ENCODE results near the gene DCST2.

The DCST2 gene

GRCh38 chr1:155069551-155070157 lies 36.1 kb upstream of the DCST2 start:
- DNase-seq: peak; percentile 77

DNA sequence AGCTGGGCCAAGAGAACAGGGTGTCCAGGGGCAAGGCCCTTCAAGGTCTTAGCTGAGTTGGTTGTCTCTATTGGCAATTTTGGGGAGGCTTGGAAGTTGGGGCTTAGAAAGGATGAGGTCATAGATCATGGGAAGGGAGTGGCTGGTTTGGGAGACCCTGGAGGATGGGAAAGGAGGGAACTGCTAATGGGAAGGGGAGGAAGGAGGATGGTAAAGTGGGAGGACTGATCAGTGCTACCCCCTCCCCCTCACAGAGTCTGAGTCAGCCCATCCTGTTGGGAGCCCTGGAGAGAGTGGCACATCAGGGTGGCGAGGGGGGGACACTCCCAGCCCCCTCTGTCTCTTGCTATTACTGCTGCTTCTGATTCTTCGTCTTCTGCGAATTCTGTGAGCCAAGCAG lies 35.0 kb upstream of the DCST2 start:
- no peak for DNase-seq

- DNase-seq: no peak
Observed at GRCh38 chr1:155066777-155067176, 33.2 kb upstream of the DCST2 start.

- no peak for DNase-seq
Observed at GRCh38 chr1:155064832-155065429, 31.4 kb upstream of the DCST2 start.

DNA sequence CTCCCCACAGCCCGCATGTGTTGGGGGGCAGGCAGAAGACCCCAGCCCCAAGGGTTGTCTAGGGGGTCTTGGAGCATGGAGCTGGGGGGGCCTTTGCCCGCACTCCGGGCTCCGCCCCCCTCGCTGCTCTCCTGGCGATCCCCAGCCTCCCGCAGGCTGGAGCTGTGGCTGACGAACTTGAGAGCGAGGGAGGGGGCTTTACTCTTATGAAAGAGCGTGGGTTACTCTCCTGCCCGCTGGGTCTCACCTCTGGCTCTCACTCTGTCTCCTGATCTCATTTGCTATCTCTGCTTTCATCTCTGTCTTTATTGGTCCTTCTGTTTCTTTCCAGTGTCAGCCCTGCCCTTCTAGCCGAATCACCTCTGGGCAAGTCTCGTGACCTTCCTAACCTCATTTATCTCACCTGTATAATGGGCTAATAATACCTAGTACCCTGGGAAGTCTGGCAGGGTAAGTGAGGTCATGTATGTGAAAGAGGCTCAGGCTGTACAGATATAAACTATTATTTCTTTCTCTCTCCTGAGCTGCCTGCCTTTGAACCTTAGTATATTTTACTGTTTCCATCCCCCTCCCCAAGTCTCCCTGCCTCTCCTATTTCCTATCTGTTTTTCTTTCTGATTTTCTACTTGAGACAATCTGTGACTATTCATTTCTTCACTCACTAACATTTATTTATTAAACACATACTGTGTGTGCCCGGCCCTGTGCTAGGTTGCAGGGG lies 30.7 kb upstream of the DCST2 start:
- peak; percentile 75 for DNase-seq

GRCh38 chr1:155063550-155064110 lies 30.0 kb upstream of the DCST2 start, which contains the start of gene EFNA4:
EFNA4 (plus strand) TSS chr1:155063740; CDS start chr1:155063824, 84 bp downstream.
- peak; percentile 95 for DNase-seq

DNA sequence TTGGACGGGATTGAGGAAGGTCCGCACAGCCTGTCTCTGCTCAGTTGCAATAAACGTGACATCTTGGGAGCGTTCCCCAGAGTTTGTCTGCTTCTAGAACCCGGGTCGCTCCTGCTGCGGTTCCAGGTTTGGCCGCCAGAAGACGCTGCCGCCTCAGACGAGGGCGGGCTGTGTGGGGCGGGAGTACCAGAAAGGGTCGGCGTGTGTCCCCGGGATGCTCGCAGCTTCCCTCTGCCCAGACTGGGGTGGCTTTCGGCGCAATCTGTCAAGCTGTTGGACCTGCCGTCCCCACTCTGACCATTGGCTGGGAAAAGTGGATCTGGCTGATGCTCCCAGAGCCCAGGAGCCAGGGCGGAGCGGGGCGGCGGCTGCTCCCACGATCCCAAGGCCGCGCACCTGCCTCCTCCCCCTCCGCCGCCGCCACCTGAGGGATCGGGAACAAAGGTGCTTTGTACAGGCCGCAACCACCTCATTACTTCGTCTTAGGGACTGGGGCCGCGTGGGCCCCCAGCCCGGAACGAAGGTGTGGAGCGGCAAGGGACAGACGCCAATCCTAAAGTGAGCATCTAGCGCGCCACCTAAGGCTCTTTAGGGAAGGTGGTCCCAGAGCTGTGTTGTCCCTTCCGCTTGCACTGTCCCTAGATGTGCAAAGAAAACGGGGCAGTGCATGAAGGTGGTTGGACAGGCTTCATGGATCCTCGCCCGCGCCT lies 29.3 kb upstream of the DCST2 start:
- peak; percentile 64 for DNase-seq

GRCh38 chr1:155062151-155062686 lies 28.6 kb upstream of the DCST2 start:
- DNase-seq: no peak

- DNase-seq: peak; percentile 98
Observed at GRCh38 chr1:155061381-155062150, 28.0 kb upstream of the DCST2 start.

GRCh38 chr1:155060736-155061135 lies 27.2 kb upstream of the DCST2 start:
- no peak for DNase-seq

DNA sequence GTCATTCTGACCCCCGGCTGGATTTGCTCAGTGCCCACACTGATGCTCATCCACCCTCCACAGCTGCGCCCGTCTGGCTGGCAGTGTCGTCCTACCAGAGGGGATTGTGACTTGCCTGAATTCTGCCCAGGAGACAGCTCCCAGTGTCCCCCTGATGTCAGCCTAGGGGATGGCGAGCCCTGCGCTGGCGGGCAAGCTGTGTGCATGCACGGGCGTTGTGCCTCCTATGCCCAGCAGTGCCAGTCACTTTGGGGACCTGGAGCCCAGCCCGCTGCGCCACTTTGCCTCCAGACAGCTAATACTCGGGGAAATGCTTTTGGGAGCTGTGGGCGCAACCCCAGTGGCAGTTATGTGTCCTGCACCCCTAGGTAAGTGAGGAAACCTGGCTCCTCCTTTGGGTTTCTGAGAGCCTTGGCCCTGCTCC lies 24.2 kb upstream of the DCST2 start:
- DNase-seq: peak; percentile 39

DNA sequence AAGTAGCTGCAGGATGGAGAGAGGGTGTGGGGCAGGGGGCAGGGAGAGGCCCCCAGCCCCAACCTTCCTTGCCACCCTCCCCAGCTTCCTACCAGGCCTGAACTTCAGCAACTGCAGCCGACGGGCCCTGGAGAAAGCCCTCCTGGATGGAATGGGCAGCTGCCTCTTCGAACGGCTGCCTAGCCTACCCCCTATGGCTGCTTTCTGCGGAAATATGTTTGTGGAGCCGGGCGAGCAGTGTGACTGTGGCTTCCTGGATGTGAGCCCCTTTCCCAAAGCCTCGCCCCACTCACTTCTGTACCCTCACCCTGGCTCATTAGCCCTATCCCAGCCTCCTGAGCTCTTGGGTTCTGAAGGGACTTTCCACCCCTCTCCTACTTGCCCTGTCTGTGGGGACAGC lies 23.5 kb upstream of the DCST2 start:
- DNase-seq: no peak

- DNase-seq: no peak
Observed at GRCh38 chr1:155053531-155054105, 20.0 kb upstream of the DCST2 start.

GRCh38 chr1:155052439-155053395 lies 19.1 kb upstream of the DCST2 start:
- peak; percentile 75 for DNase-seq

DNA sequence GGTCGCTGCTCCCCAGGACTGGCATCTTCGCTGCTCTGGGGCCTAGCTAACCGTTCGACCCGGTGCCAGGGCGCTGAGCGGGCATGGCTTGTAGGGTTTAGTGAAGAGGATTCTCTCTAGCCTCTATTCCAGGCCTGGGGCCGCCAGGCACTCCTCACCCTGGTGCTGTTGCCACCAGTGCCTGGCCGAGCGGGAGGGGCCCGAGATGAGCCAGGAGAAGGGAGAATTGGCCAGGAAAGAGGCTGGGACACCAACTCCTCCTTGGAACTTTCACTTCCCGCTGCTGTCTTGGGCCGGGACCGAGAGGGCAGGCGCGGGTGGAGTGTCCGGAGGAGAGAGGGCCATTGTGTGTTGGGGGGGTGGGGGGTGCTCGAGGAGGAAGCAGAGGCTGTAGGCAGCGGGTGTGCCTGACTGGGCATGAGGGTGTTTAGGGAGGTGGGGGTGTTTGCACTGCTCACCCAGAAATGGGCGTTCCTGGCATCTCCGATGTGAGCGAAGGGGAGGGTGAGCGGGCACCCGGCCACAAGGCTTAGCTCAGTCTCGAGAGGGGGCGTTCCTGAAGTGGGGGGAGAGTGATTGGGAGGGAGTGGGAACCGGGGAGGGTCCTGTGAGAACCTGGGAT lies 18.3 kb upstream of the DCST2 start:
- peak; percentile 84 for DNase-seq

DNA sequence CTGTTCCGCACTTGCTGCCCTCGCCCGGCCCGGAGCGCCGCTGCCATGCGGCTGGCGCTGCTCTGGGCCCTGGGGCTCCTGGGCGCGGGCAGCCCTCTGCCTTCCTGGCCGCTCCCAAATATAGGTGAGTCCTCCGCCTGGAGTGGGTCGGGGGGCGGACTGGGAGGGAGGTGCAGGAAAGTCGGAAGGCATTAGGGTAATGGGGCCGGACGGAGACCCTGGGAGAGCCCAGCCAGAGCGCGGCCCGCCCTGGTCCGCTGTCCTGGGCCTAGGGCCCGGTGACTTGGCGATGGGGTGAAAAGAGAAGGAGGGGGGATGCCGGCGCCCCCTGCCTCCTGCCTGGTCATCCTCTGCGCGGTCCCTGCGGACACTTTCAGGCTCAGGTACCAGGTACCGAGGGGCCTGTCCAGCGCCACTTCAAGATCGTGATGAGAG lies 17.8 kb upstream of the DCST2 start:
- no peak for DNase-seq

DNA sequence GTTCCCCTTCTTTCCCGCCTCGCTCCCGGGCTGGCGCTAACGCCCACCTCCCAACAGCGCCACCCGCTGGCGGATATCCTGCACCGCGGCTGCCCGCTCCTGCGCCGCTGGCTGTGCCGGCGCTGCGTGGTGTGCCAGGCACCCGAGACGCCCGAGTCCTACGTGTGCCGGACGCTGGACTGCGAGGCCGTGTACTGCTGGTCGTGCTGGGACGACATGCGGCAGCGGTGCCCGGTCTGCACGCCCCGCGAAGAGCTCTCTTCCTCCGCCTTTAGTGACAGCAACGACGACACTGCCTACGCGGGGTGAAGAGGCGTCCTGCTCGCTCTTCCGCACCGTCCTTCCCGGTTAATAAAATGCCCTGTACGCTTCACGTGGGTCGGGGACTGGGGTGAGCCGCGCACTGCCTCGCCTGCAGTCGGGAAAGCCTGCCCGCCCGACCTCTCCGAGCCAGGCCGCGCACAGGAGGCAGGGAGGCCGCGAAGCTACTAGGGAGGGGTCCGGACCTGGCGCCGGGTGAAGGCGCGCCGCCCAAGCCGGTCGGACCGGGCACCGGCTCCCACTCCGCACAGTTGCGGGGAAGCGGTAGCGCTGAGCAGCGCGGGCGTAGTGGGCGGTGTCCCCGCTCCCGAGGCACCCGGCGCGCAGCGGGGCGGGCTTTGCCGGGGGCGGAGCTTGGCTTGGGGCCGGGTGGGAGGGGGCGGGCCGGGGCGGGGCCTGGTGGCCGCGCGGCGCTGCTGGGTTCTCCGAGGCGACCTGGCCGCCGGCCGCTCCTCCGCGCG lies 17.2 kb upstream of the DCST2 start, which contains the start of gene ADAM15:
ADAM15 (plus strand) TSS at position 757 of the 782 bp plus-strand sequence. CDS start 71 bp downstream, outside the sequence.
- peak; percentile 91 for DNase-seq

DNA sequence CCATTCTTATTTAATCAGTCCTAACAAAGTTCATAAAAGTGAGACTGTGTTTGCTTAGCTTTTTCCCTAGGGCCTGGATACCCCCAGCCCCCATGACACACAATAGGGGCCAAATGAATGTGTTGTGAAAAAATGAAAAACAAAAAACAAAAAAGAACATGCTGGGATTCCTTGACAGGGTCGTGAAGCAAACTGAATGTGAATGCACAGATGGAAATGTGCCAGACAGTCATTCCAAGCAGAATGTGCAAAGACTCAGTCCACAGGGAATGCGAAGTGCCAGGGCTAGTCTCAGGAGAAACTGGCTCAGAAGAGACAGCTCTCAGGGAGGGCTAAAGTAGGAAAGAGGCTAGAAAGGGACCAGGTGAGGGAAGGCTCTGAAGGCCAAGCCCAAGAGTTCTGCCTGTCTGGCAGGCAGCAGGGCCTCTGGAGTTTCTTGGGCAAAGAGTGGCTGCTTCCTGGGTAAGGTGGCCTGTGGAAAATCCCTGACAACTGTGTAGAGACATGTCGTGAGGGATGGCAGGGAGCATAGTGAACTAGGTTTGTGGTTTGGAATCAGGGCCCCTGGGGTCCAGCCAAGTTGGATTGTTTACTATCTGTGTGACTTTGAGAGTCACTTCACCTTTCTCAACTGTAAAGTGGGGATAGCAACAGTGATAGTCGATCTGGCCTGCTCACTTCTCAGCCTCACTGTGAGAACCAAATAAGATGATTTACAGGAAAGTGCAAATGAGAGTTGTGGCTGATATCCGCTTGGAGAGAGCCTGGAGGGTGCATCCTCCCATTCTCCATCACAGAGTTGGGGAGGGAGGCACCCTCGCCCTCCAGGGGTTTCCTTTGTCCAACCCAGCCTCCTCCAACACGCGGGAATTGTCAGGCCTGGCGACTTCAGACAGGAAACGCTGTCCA lies 16.3 kb upstream of the DCST2 start:
- peak; percentile 46 for DNase-seq

Measured in RPMI8226 (cell line).